ENCODE results near the gene GARIN5B. TPM values are rescaled to one million over a fixed set of nuclear protein-coding genes. Genes with fewer than 3 reads are reported as not detected.

The GARIN5B gene
- total RNA-seq, 1 experiment from 2014 or later: not detected

DNA sequence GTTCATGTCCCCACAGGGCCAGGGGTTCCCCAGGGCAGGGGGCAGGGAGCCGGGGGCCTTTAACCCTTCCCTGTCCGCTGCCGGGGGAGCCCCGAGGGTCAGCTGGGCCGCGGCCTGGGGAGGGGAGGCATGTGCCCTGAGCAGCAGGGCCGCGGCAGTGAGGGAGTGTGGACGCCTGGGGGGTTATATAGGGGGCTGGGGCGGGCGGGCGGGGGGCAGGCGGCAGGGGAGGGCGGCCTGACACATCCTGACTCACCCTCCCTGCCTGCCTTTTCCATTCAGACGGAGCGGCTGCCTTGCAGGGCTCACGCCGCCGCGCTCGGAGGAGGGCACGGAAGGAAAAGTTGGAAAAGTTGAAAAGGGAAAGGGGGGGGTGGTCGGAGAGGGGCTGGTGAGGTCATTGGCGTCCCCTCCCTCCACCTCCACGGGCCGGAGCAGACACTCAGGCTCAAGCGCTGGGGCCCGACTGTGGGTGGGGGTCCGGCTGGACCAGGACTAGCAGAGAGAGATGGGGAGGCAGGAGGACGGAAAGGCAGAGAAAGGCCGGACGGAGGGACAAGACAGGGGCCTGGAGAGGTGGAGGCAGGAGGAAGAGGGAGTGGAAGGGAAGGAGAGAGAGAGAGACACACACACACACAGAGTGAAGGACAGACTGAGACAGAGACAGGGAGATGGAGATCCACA, 7.4 kb upstream of the GARIN5B start, which contains the start of gene IL11:
TSS of gene IL11 (minus strand) at position 159 of the 684 bp plus-strand sequence. CDS start at position 6, 153 bp downstream.
- DNase-seq (ENCODE audit: low spot score): peak; percentile 77

DNA sequence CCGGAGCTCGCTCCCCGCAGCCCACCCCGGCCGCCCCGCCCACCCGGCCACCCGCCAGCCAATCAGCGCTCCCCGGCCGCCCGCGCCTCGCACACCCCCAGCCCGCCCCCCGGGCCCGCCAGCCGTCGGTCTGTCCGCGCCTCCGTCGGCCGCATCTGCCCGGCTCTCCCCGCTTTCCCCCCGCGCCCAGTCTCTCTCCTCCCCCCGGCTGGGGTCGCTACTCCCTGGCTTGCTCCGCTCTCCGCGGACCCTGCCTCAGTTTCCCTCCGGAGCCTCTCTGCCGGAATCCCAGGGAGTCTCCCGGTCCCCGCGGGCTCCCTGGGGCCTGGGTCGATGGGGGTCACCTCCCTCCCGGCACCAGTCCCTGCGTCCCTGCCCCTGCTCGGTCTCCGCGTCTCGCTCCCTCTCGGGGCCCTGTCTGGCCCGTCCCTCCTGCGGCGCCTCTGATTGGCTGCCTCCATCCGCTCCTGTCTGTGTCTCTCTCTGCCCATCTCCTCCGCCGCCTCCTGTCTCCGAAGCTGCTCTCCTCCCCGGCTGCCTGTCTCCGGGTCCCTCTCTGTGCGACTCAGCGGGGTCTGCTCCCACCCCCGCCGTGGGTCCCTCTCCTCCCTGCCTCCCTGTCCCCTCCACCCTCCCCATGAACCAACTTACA, 6.7 kb upstream of the GARIN5B start:
- DNase-seq (ENCODE audit: low spot score): peak; percentile 78

DNA sequence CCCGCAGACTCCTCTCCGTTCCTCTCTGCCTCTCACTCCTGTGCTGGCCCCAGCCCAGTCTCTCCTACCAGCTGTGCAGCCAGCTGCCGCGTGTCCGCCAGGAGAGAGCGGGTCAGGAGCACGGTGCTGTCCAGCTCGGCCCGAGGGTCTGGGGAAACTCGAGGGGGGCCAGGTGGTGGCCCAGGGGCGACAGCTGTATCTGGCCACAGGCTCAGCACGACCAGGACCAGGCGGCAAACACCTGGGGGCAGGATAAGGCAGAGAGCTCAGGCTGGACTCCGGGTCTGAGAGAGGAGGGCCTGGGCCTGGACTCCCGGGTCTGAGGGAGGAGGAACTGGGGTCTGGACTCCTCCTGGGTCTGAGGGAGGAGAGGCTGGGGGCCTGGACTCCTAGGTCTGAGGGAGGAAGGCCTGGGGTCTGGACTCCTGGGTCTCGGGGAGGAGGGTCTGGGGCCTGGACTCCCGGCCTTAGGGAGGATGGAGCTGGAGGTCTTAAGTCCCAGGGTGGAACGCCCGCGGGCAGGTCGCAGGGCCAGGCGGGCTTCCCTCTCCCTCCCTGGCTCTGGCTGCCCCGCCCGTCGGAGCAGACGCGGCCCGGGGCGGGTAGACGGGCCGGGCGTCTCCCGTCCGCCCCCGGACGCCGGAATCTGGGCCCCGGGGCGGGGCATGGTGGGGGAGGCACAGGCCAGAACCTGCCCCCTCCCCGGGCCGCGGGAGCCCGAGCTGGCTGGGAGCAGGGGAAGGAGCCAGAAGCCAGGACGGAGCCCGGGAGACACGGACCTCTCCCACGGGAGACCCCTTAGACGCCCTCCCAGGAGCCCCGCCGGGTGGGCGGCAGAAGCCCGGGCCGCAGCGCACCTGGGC, 5.9 kb upstream of the GARIN5B start:
- peak; percentile 46 for DNase-seq (ENCODE audit: low spot score)

GRCh38 chr19:55368106-55368505, 5.0 kb upstream of the GARIN5B start:
- no peak for DNase-seq (ENCODE audit: low spot score)

DNA sequence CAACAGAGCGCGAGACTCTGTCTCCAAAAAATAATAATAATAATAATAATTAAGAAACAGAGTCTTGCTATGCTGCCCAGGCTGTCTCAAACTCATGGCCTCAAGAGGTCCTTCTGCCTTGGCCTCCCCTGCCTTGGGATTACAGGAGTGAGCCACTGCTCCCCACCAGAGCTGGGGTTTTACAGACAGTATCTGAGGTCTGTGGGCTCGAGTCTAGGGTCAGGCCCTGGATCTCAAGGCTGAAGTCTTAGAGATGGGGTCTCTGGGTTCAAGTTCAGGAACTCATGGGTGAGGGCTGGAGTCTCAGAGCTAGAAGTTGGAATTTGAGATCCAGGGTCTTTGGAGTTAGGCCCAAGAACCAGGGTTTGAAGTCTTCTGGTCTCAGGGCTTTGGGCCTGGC, 3.7 kb upstream of the GARIN5B start:
- DNase-seq (ENCODE audit: low spot score): no peak

- no peak for DNase-seq (ENCODE audit: low spot score)
These were observed 2.9 kb upstream of the GARIN5B start for GRCh38 chr19:55365964-55366363.

DNA sequence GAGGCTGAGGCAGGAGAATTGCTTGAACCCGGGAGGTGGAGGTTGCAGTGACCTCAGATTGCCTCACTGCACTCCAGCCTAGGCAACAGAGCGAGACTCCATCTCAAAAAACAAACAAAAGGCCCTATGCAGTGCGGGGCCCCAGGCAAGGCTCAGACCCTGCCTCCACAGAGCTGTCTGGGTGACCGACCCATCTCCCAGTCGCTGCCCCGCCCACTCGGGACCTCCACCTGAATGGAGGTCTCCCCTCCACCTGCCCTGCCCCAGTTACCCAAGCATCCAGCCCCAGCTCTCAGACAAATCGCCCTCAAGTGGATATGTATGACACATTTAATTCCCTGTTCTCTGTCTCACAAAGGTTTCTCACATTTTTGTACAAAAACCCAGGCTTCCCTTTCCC, 2.2 kb upstream of the GARIN5B start:
- DNase-seq (ENCODE audit: low spot score): no peak

- no peak for DNase-seq (ENCODE audit: low spot score)
These were observed 678 bp downstream of the GARIN5B start for GRCh38 chr19:55362174-55362989.

DNA sequence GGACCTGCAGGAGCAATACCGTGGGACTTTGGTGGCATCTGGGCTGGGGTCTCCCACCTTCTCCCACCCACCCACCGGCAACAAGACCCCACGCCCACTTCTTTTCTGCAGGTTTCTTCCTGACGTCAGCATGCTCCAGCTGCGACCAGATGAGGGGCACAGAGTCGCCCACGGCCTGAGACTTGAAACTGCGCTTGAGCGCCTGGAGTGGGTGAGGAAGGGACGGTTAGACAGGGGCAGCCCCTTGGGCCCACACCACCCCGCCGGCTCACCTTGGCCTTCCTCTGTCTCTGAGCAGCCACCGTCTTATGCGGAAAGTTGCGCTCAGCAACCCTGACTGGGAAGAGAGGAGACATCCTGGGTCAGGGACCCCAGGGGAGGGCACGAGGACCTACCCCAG, 2.2 kb downstream of the GARIN5B start:
- no peak for DNase-seq (ENCODE audit: low spot score)

DNA sequence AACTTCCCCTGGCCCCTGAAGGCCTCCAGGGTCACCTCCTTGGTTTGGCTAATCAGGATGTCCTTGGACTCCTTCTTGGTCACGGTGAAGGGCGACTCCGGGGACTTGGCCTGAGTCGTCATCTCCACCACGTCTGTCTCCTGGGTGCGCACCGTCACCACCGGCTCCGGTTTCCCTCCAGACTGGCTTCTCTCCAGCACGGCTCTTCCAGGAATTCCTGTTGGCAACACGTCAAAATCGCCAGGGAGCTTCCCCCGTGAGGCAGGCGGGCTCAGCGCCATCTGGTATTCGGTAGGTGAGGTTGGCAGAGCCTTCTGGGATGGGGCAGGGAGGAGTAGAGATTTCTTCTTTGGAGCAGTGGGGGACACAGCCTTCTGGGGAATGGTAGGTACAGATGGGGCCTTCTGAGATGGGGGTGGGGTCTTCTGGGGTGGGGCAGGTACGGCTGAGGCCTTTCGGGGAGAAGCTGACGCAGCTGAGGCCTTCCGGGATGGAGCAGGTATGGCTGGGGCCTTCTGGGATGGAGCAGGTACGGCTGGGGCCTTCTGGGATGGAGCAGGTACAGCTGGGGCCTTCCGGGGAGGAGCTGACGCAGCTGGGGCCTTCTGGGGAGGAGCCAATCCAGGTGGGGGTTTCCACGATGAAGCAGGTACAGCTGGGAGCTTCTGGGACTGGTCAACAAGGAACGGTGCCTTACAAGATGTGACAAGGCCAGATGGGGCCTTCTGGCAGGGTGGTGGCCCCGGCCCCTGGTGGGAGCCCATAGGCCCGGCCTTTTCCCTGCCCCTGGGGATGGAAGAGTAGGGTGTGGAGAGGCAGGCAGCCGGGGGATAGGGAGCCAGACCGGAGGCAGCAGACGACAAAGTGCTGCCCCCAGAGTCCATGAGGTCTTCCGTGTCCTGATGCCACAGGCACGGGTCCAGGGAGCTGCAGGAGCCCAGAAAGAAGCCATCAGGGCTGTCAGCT, 3.8 kb downstream of the GARIN5B start:
- DNase-seq (ENCODE audit: low spot score): no peak

DNA sequence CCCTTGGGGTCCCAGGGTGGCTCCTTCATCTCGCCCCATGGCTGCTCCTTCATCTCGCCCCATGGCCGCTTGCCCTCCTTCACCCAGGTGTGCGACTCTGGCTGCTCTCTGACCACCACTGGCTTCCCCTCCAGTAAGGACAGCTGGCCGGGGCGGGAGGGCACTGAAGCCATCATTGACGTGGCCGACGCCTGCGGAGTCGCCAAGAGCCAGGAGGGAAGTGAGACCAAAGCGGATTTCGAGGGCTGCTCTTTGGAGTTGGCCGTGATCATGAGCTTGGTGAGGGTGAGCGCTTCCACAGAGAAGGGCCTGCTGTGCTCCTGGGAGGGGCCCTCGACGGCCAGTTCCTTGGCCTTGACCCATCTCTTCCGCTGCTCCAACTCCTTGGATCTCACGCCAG, 4.6 kb downstream of the GARIN5B start:
- no peak for DNase-seq (ENCODE audit: low spot score)

DNA sequence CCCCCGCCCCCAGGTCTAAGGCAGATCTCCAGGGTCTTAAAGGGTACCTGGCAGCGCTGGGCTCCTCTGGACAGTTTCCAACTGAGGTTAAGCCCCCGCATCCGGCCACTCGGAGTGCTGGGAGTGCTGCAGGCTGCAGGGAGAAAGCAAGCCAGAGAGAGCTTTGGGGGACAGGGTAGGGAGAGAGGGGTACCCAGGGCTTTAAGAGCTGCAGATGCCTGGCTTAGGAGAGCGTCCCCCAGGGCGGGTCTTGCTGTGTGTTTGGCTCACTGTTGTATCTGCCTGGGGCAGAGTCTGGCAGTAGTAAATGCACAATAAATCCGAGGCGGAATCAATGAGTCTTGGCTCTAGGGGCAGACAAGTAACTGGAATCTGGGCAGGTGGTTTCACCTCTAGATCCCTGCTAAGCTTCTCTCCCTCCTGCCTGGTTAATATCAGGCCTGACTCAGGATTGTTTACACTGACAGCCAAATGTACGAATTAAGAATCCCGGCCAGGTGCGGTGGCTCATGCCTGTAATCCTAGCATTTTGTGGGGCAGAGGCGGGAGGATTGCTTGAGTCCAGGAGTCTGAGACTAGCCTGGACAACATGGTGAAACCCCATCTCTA, 7.7 kb downstream of the GARIN5B start:
- DNase-seq (ENCODE audit: low spot score): no peak

DNA sequence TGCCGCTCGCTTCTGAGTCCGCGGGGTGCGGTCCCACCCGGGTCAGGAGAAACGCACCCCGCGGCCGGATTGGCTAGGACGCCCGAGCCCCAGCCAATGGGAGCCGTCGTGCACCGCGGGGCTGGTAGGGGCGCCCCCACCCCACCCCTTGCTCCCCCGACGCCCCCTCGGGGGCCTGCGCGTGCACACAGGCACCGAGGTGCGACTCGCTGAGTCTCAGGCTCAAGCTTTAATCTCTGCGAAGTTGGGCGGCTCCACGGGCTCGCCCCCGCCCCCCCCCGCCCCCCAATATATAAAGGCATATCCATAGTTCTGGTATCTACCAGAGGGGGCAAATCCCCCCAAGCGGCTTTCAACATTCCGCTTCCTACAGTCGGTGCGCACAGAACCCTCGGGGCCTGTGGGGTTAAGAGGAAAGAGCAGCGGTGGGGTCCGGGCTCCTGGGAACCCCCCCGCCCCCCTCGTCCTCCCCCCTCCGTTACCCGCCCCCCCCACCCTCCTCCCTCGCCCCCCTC, 8.3 kb downstream of the GARIN5B start, which contains the start of gene COX6B2:
TSS of gene COX6B2 (minus strand) at position 22 of the 515 bp plus-strand sequence. CDS start 198 bp downstream, outside the sequence.
- no peak for DNase-seq (ENCODE audit: low spot score)

- DNase-seq (ENCODE audit: low spot score): peak; percentile 70
These were observed 9.0 kb downstream of the GARIN5B start for GRCh38 chr19:55353803-55354697.

- no peak for DNase-seq (ENCODE audit: low spot score)
These were observed 9.7 kb downstream of the GARIN5B start for GRCh38 chr19:55353356-55353802.

DNA sequence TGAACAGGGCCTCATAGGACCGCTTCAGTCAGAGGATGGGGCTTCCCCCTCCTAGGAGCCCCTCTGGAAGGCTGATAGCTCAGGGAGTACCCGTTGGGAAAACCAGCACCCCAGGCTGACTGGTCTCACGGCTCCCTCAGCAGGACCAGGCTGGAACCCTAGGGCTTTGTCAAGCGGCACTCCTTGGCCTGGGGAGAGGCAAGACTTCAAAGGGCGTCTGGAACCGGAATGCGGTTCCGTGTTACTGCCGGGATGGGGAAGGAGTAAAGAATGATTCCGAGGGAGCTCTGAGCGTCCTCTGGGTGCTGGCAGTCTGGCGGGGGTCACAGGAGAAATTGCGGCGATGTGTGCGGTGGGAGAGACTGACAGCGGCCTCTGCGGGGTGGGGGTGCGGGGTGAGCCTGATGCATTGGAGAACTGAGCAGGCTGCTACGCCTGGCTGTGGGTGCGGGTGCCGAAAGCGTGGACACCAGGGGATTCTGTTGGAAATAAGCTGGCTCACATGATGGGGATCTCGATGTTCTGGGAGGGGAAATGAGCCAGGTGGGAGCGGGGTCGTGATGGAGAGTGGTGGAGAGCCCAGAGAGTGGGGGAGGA, 10.4 kb downstream of the GARIN5B start:
- DNase-seq (ENCODE audit: low spot score): no peak

DNA sequence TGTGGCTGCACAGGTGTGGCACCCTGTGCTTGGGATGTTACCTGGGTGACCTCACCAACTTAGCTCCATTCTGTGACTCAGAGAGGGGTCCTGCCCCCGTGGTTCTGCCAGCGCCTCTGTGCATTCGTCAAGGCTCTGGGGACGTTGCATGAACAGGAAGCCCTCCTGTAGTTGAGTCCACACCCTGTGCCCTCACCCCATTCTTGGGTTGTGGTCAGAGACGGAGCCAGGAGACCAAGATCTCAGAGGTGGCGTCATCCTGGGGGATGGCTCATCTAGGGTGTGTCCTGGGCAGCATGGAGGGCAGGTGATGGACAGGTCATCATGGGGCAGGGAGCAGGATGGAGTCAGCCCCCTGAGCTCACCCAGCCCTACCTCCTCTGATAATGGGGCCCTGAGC, 11.0 kb downstream of the GARIN5B start:
- DNase-seq (ENCODE audit: low spot score): peak; percentile 96
